ENCODE measurements around the gene PPOX. TPM values are rescaled to one million over a fixed set of nuclear protein-coding genes. Genes with fewer than 3 reads are reported as not detected.

The PPOX gene
- total RNA-seq, 1 donor from 2014 or later = 23.3 TPM

DNA sequence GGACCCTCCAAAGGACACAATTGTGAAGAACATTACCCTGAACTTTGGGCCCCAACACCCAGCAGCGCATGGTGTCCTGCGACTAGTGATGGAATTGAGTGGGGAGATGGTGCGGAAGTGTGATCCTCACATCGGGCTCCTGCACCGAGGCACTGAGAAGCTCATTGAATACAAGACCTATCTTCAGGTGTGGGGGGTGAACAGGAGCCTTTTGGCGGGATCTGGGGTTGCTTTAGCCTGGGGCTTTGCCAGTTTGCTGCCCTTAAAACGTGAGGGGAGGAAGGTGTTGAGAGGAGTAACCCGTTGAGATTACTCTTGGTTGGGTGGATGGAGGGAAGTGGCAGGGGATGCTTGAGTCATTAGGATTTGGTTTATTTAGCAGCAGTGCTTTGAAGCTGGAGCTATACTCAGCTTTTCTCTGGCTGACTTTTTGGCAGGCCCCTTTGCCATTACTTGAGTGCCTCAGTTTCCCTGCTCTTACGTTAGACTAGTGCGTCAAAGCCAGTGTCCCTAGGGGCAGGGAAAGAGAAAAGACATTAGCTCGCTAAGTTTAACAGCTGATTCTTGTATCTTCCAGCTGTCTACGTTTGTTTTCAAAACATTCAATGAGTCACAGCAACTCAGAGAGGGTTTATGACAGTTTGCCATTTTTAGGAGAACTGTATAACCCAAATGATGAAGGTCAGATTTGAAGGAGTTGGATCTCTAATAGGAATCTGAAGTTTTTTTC, 40.4 kb downstream of the PPOX start:
- H3K9me3 ChIP-seq = no peaks in the 10 kb centered on the region
- H3K27ac ChIP-seq = peak overlapping the region; percentile 78
- no peak overlapping the region for H3K4me3 ChIP-seq
- H3K27me3 ChIP-seq = no peaks in the 10 kb centered on the region
- no peak for ATAC-seq
- H3K36me3 ChIP-seq = peaks cover 80% of the 10 kb centered on the region
- DNase-seq = no peak
- H3K4me1 ChIP-seq = peaks cover 39% of the 10 kb centered on the region
- intact Hi-C loops (cut with DNase I) = no loop called here
- TF ChIP-seq, protein P1, sequence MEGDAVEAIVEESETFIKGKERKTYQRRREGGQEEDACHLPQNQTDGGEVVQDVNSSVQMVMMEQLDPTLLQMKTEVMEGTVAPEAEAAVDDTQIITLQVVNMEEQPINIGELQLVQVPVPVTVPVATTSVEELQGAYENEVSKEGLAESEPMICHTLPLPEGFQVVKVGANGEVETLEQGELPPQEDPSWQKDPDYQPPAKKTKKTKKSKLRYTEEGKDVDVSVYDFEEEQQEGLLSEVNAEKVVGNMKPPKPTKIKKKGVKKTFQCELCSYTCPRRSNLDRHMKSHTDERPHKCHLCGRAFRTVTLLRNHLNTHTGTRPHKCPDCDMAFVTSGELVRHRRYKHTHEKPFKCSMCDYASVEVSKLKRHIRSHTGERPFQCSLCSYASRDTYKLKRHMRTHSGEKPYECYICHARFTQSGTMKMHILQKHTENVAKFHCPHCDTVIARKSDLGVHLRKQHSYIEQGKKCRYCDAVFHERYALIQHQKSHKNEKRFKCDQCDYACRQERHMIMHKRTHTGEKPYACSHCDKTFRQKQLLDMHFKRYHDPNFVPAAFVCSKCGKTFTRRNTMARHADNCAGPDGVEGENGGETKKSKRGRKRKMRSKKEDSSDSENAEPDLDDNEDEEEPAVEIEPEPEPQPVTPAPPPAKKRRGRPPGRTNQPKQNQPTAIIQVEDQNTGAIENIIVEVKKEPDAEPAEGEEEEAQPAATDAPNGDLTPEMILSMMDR (IDR thresholded peaks at IDR 0.05) = no peak

DNA sequence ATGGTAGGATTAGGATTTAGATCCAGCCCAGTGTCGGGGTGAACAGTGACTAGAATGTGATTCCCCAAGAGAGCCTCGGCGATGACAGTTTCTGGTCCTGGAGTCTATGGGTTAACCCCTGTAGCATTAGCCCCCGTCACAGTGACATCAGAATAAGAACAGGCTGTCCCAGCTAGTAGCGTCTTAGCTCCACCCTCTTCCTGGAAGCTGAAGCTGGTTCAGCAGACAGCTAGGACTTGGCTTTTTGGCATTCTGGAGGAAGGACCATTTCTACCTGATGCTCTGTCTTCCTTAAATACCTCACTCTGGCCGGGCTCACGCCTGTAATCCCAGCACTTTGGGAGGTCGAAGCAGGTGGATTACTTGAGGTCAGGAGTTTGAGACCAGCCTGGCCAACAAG, 40.9 kb downstream of the PPOX start:
- H3K36me3 ChIP-seq = peaks cover 86% of the 10 kb centered on the region
- intact Hi-C loops (cut with DNase I) = no loop called here
- DNase-seq (no peak), ATAC-seq (peak; percentile 37)
- H3K4me1 ChIP-seq = peaks cover 36% of the 10 kb centered on the region
- no peaks in the 10 kb centered on the region for H3K9me3 ChIP-seq
- H3K4me3 ChIP-seq = peak overlapping the region; percentile 11
- H3K27ac ChIP-seq = peak overlapping the region; percentile 78
- H3K27me3 ChIP-seq = no peaks in the 10 kb centered on the region
- TF ChIP-seq, protein P1 (IDR thresholded peaks at IDR 0.05) = no peak

DNA sequence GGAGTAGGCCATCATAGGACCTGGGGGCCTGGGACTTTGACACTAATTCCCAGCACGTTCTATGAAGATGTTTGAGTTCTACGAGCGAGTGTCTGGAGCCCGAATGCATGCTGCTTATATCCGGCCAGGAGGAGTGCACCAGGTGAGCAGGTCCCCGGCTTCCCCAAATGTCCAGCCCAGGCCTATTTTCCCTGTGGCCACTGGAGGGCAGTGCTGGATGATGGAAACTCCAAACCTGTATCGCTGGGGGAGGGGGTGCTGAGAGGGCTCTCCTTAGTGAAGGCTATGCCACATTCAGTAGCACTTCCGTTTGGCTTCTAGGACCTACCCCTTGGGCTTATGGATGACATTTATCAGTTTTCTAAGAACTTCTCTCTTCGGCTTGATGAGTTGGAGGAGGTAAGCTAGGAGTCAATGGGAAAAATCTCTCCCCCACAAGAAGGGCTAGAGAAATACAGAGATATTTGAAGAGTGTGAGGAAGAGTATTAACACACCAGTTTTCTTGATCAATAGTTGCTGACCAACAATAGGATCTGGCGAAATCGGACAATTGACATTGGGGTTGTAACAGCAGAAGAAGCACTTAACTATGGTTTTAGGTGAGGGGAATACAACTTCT, 43.7 kb downstream of the PPOX start:
- TF ChIP-seq, protein P1 (IDR thresholded peaks at IDR 0.05) = peak; percentile 86
- Histone ChIP-seq H3K27ac (no peak overlapping the region), H3K27me3 (no peaks in the 10 kb centered on the region), H3K4me1 (peaks cover 14% of the 10 kb centered on the region), H3K4me3 (no peak overlapping the region), H3K9me3 (no peaks in the 10 kb centered on the region), H3K36me3 (peaks cover 95% of the 10 kb centered on the region)
- DNase-seq = peak; percentile 84
- peak; percentile 95 for ATAC-seq
- intact Hi-C loops (cut with DNase I) = no loop called here

DNA sequence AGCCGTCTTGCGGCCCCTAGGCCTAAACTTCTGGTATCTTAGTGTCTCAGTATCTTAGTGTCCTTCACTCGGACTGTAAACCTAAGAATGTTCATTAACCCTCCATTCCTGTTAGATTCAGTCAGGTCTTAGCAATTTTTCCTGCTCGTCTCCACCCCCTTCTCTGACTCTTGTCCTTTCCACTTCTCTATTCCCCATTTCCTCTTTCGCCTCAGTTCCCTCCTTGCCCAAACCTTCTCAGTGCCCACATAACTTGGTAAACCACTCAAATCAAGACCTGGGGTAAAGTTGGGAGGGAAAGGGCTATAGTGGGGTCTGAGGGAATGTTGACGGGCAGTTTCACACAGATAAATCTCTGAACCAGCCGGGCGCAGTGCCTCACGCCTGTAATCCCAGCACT, 48.1 kb downstream of the PPOX start:
- intact Hi-C loops (cut with DNase I) = no loop called here
- Histone ChIP-seq H3K4me3 (peak overlapping the region; percentile 49), H3K36me3 (peaks cover 58% of the 10 kb centered on the region), H3K9me3 (no peaks in the 10 kb centered on the region), H3K27ac (peak overlapping the region; percentile 55), H3K4me1 (no peaks in the 10 kb centered on the region), H3K27me3 (no peaks in the 10 kb centered on the region)
- DNase-seq (no peak), ATAC-seq (peak; percentile 44)
- TF ChIP-seq, protein P1 (IDR thresholded peaks at IDR 0.05) = no peak

DNA sequence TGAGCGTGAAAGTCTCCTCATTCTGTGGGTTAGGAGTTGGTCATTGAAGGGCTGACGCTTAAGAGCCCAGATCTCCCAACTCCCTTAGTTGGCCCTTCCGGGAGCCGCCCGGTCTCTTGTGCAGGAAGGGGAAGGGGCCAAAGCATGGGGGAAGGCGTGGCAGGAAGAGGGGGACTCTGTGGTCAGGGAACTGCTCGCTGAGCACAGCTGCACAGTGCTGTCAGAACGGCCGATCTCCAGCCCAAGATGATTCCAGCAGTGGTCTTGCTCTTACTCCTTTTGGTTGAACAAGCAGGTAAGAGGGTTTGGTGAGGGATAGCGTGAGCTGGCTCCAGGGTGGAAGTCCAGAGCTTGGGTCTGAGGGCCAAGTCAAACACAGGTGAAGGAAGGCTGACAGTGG, 48.9 kb downstream of the PPOX start, which contains the start of gene FCER1G:
Gene FCER1G, plus strand, starts transcription at position 220 of the 400 bp plus-strand sequence. Its CDS starts 27 bp downstream, at position 247.
- TF ChIP-seq, protein P1 (IDR thresholded peaks at IDR 0.05) = no peak
- H3K36me3 ChIP-seq = peaks cover 53% of the 10 kb centered on the region
- ATAC-seq (peak; percentile 82), DNase-seq (peak; percentile 85)
- no peaks in the 10 kb centered on the region for H3K9me3 ChIP-seq
- peak within 1 kb of the TSS; percentile 49 for H3K4me3 ChIP-seq
- peak within 1 kb of the TSS; percentile 68 for H3K27ac ChIP-seq
- intact Hi-C loops (cut with DNase I) = no loop called here
- H3K4me1 ChIP-seq = no peaks in the 10 kb centered on the region
- H3K27me3 ChIP-seq = no peaks in the 10 kb centered on the region
